ENCODE measurements around the gene LTF. TPM values are rescaled to one million over a fixed set of nuclear protein-coding genes. Genes with fewer than 3 reads are reported as not detected.

LTF gene
- total and polyA plus RNA-seq, 9 of the 15 experiments (the other 6 are each of a cell fraction or from before 2014, with no cell fraction given) = 0.07 TPM; not detected in 8

GRCh38 chr3:46406788-46407611 is 57.7 kb downstream of the LTF start, which contains the start of the genes CCR5AS and CCRL2 (continued):
- no peak for TF ChIP-seq SIRT6 (IDR thresholded peaks at IDR 0.05; ENCODE audit: low read depth, low read length)
- peak; percentile 61 for TF ChIP-seq SUPT5H (IDR thresholded peaks at IDR 0.05)
- TF ChIP-seq ZNF311 (CRISPR knock-in tag; IDR thresholded peaks at IDR 0.05) = peak; percentile 74
- TF ChIP-seq MITF (IDR thresholded peaks at IDR 0.05) = peak; percentile 94
- peak; percentile 95 for TF ChIP-seq ZNF584 (CRISPR knock-in tag; IDR thresholded peaks at IDR 0.05; ENCODE audit: low read depth)
- TF ChIP-seq TFAP4 (CRISPR knock-in tag; IDR thresholded peaks at IDR 0.05; ENCODE audit: borderline replicate concordance) = peak; percentile 92
- TF ChIP-seq MAFF (IDR thresholded peaks at IDR 0.05; ENCODE audit: low read length) = no peak
- no peak for TF ChIP-seq SREBF1 (IDR thresholded peaks at IDR 0.05; ENCODE audit: borderline replicate concordance, low read depth, low read length)
- peak; percentile 98 for TF ChIP-seq CREM (IDR thresholded peaks at IDR 0.05; ENCODE audit: low read depth)
- peak; percentile 89; the same call in 1 of the 2 replicates for TF ChIP-seq JUN (IDR thresholded peaks at IDR 0.05; ENCODE audit: borderline replicate concordance, low read depth, low read length)
- peak; percentile 80; the same call in 1 of the 2 replicates for TF ChIP-seq JUN (CRISPR knock-in tag; IDR thresholded peaks at IDR 0.05; ENCODE audit: borderline replicate concordance)
- TF ChIP-seq THRB (CRISPR knock-in tag; conservative IDR thresholded peaks at IDR 0.05) = peak; percentile 44; the same call in 1 of the 2 replicates
- peak; percentile 98 for TF ChIP-seq LEF1 (IDR thresholded peaks at IDR 0.05)
- no peak for TF ChIP-seq SNIP1 (IDR thresholded peaks at IDR 0.05; ENCODE audit: low read depth)
- TF ChIP-seq DDX20 (tag; IDR thresholded peaks at IDR 0.05; ENCODE audit: low read depth) = peak; percentile 17; the same call in 1 of the 2 replicates
- TF ChIP-seq KLF13 (tag; IDR thresholded peaks at IDR 0.05; ENCODE audit: borderline replicate concordance, low read depth) = 0 out of 2 replicates have a peak, but pooled peaks have one; percentile 56
- TF ChIP-seq ZBTB26 (CRISPR knock-in tag; IDR thresholded peaks at IDR 0.05) = no peak
- no peak for TF ChIP-seq ZHX1 (conservative IDR thresholded peaks at IDR 0.05; ENCODE audit: low read length)
- 0 out of 2 replicates have a peak, but pooled peaks have one; percentile 25 for TF ChIP-seq ZNF212 (CRISPR knock-in tag; IDR thresholded peaks at IDR 0.05)
- TF ChIP-seq ZNF551 (CRISPR knock-in tag; IDR thresholded peaks at IDR 0.05) = no peak

All from K562 (cell line).